ENCODE results near the gene AP1B1. TPM values are rescaled to one million over a fixed set of nuclear protein-coding genes. Genes with fewer than 3 reads are reported as not detected.

AP1B1 gene
- total RNA-seq: 31.1 and 32.0 TPM in 2 replicates

GRCh38 chr22:29387921-29388758 lies at the start of gene AP1B1:
Gene AP1B1 (minus strand): TSS chr22:29388570. CDS start chr22:29367243, 21,327 bp downstream.

GRCh38 chr22:29315286-29316140 lies 72.9 kb downstream of the AP1B1 start, which contains the start of gene RASL10A:
Gene RASL10A (minus strand): TSS chr22:29315697. CDS start chr22:29315246, 451 bp downstream.

GRCh38 chr22:29306175-29306834 lies 82.1 kb downstream of the AP1B1 start, which contains the start of gene GAS2L1:
Gene GAS2L1 (plus strand): TSS chr22:29306650. CDS start chr22:29308106, 1,456 bp downstream.

Other genes with a start within 250 kb of the AP1B1 start
- gene EMID1, start 182.7 kb downstream of the AP1B1 start, total RNA-seq: 0.56 and 1.8 TPM in 2 replicates
- 25.6 and 25.7 TPM in 2 replicates for gene RHBDD3, start 120.6 kb downstream of the AP1B1 start, total RNA-seq
- gene EWSR1, start 120.3 kb downstream of the AP1B1 start, total RNA-seq: 77.2 and 90.8 TPM in 2 replicates
- gene GAS2L1, start 81.9 kb downstream of the AP1B1 start, total RNA-seq: 16.2 and 16.6 TPM in 2 replicates
- gene RASL10A, start 72.9 kb downstream of the AP1B1 start, total RNA-seq: not detected in 2 replicates
- not detected in 2 replicates for gene RFPL1, start 50.0 kb upstream of the AP1B1 start, total RNA-seq
- 0.94 and 1.7 TPM in 2 replicates for gene NEFH, start 91.6 kb upstream of the AP1B1 start, total RNA-seq
- 21.8 and 25.4 TPM in 2 replicates for gene THOC5, start 165.2 kb upstream of the AP1B1 start, total RNA-seq
- gene NIPSNAP1, start 192.5 kb upstream of the AP1B1 start, total RNA-seq: 23.0 and 23.5 TPM in 2 replicates
- gene NF2, start 215.1 kb upstream of the AP1B1 start, total RNA-seq: 32.4 and 34.7 TPM in 2 replicates